ENCODE data around the gene DVL2. TPM values are rescaled to one million over a fixed set of nuclear protein-coding genes. Genes with fewer than 3 reads are reported as not detected.

The DVL2 gene
- total and polyA plus RNA-seq, 2 of the 13 experiments (the other 11 are each of a cell fraction or from before 2014, with no cell fraction given) = 5.7 to 38.2 TPM

DNA sequence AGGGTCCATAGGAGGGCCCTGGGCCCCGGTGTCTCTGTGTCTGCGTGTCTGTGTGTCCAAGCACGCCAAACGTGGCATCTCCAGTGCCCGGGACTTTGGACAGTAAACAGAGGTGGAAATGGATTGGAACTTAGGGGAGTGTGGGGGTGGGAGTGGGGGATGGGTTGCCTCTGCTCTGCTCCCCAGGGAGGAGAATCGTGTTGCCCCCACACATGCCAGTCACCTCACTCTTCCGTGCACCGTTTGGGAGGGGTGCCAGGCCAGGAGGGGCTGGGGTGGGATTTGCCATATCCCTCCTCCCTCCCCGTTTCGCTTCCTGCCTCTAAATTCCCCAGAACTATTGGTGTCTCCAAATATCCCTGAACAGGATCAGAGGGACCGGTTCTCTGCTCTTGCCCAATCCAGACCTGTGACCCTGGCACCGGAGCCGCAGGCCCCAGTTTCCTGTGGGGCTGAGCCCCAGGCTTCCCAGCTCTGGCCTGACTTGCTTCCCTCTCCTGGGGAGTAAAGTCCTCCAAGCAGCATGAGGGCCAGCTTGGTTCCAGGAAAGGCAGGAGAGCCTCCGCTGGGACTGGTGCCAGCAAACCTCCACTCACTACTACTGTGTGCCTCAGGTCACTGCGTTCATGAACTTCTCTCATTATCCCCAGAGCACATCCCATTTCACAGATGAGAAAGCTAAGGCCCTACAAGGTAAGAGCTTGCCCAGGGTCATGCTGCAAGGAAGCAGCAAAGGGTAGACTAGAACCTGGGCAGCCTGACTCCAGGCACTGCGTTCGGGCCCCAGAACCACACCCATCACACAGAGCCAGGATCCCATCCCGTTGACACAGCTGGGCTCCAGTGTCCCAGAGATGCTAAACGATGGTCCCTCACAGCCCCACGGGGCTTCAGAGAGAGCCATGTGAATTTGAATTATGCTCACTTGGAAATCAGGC lies 54.7 kb downstream of the DVL2 start, which contains the start of gene ASGR1 (continued):
- TF ChIP-seq, protein P1, sequence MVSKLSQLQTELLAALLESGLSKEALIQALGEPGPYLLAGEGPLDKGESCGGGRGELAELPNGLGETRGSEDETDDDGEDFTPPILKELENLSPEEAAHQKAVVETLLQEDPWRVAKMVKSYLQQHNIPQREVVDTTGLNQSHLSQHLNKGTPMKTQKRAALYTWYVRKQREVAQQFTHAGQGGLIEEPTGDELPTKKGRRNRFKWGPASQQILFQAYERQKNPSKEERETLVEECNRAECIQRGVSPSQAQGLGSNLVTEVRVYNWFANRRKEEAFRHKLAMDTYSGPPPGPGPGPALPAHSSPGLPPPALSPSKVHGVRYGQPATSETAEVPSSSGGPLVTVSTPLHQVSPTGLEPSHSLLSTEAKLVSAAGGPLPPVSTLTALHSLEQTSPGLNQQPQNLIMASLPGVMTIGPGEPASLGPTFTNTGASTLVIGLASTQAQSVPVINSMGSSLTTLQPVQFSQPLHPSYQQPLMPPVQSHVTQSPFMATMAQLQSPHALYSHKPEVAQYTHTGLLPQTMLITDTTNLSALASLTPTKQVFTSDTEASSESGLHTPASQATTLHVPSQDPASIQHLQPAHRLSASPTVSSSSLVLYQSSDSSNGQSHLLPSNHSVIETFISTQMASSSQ (IDR thresholded peaks at IDR 0.05; ENCODE audit: low read depth) = 0 out of 2 replicates have a peak, but pooled peaks have one; percentile 45
- TF ChIP-seq, protein P1 (CRISPR knock-in tag; IDR thresholded peaks at IDR 0.05; ENCODE audit: borderline replicate concordance) = peak; percentile 86
- TF ChIP-seq ZNF430 (CRISPR knock-in tag; IDR thresholded peaks at IDR 0.05) (peak; percentile 81), ZNF333 (CRISPR knock-in tag; IDR thresholded peaks at IDR 0.05; ENCODE audit: borderline replicate concordance) (peak; percentile 62), PPARG (CRISPR knock-in tag; conservative IDR thresholded peaks at IDR 0.05) (peak; percentile 62), NFYB (CRISPR knock-in tag; IDR thresholded peaks at IDR 0.05) (peak; percentile 21; the same call in 1 of the 2 replicates), ESRRA (CRISPR knock-in tag; IDR thresholded peaks at IDR 0.05; ENCODE audit: low read depth) (peak; percentile 52; the same call in 1 of the 2 replicates), ZNF331 (CRISPR knock-in tag; IDR thresholded peaks at IDR 0.05) (peak; percentile 86), ZNF790 (CRISPR knock-in tag; IDR thresholded peaks at IDR 0.05; ENCODE audit: borderline replicate concordance) (no peak), MYNN (CRISPR knock-in tag; IDR thresholded peaks at IDR 0.05; ENCODE audit: low read depth) (no peak), ZNF446 (CRISPR knock-in tag; IDR thresholded peaks at IDR 0.05) (peak; percentile 42; the same call in 1 of the 2 replicates)
- TF ChIP-seq, protein P2, sequence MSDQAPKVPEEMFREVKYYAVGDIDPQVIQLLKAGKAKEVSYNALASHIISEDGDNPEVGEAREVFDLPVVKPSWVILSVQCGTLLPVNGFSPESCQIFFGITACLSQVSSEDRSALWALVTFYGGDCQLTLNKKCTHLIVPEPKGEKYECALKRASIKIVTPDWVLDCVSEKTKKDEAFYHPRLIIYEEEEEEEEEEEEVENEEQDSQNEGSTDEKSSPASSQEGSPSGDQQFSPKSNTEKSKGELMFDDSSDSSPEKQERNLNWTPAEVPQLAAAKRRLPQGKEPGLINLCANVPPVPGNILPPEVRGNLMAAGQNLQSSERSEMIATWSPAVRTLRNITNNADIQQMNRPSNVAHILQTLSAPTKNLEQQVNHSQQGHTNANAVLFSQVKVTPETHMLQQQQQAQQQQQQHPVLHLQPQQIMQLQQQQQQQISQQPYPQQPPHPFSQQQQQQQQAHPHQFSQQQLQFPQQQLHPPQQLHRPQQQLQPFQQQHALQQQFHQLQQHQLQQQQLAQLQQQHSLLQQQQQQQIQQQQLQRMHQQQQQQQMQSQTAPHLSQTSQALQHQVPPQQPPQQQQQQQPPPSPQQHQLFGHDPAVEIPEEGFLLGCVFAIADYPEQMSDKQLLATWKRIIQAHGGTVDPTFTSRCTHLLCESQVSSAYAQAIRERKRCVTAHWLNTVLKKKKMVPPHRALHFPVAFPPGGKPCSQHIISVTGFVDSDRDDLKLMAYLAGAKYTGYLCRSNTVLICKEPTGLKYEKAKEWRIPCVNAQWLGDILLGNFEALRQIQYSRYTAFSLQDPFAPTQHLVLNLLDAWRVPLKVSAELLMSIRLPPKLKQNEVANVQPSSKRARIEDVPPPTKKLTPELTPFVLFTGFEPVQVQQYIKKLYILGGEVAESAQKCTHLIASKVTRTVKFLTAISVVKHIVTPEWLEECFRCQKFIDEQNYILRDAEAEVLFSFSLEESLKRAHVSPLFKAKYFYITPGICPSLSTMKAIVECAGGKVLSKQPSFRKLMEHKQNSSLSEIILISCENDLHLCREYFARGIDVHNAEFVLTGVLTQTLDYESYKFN (CRISPR knock-in tag; conservative IDR thresholded peaks at IDR 0.05) = peak; percentile 97
- TF ChIP-seq, protein P3, sequence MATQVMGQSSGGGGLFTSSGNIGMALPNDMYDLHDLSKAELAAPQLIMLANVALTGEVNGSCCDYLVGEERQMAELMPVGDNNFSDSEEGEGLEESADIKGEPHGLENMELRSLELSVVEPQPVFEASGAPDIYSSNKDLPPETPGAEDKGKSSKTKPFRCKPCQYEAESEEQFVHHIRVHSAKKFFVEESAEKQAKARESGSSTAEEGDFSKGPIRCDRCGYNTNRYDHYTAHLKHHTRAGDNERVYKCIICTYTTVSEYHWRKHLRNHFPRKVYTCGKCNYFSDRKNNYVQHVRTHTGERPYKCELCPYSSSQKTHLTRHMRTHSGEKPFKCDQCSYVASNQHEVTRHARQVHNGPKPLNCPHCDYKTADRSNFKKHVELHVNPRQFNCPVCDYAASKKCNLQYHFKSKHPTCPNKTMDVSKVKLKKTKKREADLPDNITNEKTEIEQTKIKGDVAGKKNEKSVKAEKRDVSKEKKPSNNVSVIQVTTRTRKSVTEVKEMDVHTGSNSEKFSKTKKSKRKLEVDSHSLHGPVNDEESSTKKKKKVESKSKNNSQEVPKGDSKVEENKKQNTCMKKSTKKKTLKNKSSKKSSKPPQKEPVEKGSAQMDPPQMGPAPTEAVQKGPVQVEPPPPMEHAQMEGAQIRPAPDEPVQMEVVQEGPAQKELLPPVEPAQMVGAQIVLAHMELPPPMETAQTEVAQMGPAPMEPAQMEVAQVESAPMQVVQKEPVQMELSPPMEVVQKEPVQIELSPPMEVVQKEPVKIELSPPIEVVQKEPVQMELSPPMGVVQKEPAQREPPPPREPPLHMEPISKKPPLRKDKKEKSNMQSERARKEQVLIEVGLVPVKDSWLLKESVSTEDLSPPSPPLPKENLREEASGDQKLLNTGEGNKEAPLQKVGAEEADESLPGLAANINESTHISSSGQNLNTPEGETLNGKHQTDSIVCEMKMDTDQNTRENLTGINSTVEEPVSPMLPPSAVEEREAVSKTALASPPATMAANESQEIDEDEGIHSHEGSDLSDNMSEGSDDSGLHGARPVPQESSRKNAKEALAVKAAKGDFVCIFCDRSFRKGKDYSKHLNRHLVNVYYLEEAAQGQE (IDR thresholded peaks at IDR 0.05; ENCODE audit: borderline replicate concordance in 1 of 2, low read depth in 1 of 2, low read length in 2 of 2) = peak in 1 of 2 experiments; percentile 64; a peak in 2 of 4 replicates
- TF ChIP-seq, protein P4, sequence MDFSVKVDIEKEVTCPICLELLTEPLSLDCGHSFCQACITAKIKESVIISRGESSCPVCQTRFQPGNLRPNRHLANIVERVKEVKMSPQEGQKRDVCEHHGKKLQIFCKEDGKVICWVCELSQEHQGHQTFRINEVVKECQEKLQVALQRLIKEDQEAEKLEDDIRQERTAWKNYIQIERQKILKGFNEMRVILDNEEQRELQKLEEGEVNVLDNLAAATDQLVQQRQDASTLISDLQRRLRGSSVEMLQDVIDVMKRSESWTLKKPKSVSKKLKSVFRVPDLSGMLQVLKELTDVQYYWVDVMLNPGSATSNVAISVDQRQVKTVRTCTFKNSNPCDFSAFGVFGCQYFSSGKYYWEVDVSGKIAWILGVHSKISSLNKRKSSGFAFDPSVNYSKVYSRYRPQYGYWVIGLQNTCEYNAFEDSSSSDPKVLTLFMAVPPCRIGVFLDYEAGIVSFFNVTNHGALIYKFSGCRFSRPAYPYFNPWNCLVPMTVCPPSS (IDR thresholded peaks at IDR 0.05) = no peak

Measured in HepG2 (cell line).